Hematopoietic multipotent progenitor cell treated with erythropoietin and hydrocortisone succinate and interleukin-3 and kit ligand, for 8 days (in vitro differentiated cells): ENCODE measurements around the gene LRRC36.

Experiments
- DNase-seq: peaks from one replicate; pipeline ENCODE4 v3.0.0-alpha.2; 2015

LRRC36 gene

GRCh38 chr16:67426950-67427349 lies 100.3 kb downstream of the LRRC36 start:
- DNase-seq, result no peak

DNA sequence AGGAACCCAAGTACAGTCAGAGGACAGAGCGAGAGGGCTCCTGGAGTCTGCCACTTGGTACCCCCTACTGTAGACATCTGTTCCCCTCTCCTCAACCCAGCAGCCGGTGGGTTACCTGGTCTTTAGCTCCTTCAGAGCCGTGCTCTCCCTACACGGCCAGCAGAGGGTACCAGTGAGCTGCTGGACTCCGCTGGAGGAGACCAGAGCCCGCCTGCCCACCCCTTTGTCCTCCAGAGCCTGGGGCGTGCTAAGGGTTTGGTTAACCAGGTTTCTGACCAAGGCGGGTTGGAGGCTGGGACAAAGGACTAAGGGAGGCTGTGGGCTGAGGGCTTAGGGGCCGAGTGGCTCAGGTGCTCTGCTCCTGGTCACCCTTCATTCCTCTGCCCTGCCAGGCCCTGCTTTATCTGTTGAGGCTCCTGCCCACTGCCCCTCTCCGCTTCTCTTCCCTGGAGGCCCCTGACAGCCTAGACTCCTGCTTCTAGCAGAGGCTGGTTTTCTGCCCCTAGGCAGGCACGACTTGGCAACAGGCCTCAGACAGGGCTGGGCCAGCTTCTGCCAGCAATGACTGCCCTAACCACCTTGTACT lies 101.6 kb downstream of the LRRC36 start:
- peak; percentile 70 for DNase-seq

DNA sequence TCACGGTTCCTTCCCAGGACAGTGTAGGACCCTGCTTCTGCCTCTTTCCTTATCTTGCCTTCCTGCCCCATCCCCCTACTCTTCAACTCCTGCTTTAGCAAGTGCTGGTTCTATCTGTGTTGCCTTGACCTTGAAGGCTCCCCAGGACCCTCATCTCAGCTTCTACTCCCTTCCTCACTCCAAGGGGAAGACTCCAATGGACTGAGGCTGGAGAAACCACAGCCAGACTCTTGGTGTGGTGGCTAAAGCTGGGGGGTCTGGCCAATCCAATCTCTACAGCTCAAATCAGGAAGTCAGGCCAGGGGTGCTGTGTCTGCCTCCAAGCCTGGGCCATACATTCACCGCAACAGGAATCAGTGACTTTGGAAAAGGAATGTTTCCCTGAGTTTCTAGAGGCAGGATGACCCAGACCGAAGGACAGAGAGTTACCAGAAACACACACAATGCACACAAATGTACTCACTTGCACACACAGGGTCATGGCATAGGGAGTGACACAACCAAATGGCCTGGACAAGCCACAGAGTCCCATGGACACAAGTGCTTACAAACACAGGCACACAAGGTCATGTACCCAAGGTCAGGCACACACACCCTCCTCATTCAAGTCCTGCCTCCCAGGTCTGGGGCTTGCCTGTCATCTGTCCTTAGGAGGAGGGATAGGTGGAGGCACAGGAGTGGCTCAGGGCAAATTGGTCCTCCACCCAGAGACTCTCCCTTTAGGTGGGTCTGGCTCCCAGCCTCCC lies 102.6 kb downstream of the LRRC36 start:
- no peak for DNase-seq

DNA sequence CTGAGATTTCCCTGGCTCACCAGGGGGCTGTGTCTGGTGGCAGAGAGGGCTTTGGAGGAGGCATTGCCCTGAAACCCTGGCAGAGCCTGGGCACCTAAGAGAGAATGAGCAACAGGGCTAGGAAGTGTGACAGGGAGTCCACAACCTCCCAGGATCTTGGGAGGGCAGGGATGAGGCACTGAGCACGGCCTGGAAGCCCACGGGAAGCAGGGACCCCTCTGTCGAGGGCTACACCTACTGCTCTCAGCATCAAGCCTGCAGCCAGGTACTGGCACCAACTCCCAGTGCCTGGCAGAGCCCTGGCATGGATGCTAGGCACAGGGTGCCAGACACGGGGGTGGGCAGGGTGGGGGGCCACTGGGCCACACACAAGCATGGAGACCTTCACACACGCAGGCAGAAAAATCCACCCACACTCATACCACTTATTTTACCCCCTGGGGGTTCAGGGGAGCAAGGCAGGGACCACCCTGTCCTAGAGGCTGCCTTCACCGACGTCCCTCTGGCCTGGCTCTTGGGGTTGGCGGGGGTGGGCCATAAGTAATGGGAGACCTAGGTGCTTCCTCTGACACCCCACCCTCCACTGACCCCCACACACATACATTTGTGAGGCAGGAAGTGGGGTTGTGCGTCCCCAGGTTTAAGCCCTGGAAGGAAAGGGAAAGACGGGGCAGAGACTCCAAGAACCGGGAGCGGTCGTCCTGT lies 103.3 kb downstream of the LRRC36 start:
- no peak for DNase-seq

GRCh38 chr16:67430504-67430976 lies 103.9 kb downstream of the LRRC36 start:
- no peak for DNase-seq

DNA sequence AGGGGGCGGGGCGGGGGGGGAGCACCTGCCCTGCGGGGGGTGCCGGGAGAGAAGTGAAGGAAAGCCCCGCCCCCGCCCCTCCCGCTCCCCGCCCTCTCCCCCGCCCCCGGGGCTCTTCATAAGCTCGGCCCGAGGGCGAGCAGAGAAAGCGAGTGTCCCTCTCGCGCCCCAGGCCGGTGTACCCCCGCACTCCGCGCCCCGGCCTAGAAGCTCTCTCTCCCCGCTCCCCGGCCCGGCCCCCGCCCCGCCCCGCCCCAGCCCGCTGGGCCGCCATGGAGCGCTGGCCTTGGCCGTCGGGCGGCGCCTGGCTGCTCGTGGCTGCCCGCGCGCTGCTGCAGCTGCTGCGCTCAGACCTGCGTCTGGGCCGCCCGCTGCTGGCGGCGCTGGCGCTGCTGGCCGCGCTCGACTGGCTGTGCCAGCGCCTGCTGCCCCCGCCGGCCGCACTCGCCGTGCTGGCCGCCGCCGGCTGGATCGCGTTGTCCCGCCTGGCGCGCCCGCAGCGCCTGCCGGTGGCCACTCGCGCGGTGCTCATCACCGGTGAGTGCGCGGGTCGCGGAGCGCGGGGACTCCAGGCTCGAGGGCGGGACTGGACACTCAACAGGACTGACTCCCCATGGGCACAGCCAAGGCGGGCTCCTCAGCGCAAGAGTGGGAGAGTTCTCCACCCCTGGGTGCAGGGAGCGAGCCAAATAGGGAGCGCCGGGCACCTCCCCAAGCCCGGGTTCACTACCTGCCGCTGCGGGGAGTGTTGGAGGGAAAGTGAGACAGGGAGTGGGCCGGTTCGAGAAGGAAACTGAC lies 104.6 kb downstream of the LRRC36 start, which contains the start of gene HSD11B2:
Gene HSD11B2 (plus strand): TSS at position 145 of the 798 bp plus-strand sequence. CDS start 128 bp downstream, at position 273.
- peak; percentile 35 for DNase-seq

GRCh38 chr16:67431775-67432505 lies 105.3 kb downstream of the LRRC36 start:
- DNase-seq, result no peak

GRCh38 chr16:67432506-67432890 lies 105.9 kb downstream of the LRRC36 start:
- DNase-seq, result no peak

DNA sequence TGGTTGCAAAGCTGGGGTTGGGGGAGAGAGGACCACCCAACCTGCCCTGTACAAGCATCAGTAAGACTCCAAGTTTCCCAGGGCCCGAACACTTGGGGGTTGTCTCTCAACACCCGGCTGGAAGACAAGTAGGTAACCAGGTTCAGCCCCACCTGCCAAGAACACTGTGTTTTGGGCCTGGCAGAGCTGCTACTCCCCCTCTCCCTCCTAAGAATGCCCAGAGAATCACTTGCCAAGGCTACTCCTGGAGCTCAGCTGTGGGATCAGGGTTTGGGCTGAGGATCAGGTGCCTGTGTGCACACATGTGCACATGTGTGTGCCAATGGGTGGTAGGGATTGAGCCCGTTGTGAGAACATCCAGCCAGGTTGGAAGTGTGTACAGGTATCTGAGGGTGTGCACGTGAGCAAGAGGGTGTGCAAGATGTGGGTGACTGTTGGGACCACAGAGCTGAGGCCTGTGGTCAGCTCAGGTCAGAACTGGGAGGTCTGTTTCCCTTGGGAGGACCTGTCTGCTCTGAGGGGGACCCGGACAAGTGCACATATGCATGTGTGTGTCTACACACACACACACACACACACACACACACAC lies 106.6 kb downstream of the LRRC36 start:
- DNase-seq, result no peak
